Activated CD8-positive, alpha-beta memory T cell treated with anti-CD3 and anti-CD28 coated beads, Interleukin-2, amount 50 U/mL, for 24 hours (primary cell): Measurements from ENCODE around the gene STX8.
"Not testable (repeated sequence)": the region's sequence is repeated elsewhere in the genome, so short reads cannot be mapped to it uniquely, and the experiment has no call there.

Experiments used
- DNase-seq: peaks from one replicate; pipeline ENCODE4 v3.0.0-alpha.2; 2020; ENCODE audit errors: extremely low read depth

Gene STX8

DNA sequence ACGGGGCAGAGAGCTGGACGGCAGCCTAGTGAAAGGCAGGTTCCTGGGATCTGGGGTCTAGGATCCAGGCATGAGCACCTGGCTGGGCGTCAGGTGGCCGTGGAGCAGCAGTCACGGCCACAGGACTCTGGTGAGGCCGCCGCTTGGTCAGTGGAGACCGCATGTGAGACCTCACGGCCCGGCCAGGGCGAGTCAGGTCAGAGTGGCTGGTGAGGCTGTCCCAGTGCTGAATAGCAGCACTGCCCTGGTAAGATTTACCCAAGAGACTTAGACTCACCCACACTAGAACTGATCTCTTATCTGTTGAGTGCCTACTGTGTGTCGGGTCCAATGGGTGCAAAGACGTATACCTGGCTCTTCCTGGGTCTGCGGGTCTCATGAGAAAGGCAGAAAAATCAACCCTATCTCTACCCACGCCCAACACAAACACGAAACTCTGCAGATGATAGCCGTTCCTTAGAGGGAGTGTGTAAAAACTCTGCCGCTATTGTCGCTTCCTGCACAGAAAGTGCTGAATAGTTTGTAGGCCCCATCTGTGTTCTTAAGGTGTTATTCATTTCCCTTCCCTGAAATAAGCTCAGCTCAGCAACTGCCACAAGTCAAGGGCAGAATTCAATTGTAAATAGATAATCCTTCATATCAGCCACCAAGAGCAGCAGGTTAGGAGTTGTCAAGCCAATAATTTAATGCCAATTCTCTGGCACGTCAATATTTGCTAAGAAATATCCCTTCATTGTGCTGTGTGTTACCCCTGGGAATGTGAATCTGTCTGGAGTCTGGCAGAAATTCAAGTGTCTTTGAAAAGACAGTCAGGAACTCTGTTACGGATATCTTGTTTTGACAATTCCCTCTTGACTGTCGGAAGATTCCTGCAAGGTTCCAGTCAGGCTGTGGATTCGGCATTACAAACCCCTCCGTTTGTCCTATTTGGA, 314.3 kb downstream of the STX8 start:
- DNase-seq: no peak

DNA sequence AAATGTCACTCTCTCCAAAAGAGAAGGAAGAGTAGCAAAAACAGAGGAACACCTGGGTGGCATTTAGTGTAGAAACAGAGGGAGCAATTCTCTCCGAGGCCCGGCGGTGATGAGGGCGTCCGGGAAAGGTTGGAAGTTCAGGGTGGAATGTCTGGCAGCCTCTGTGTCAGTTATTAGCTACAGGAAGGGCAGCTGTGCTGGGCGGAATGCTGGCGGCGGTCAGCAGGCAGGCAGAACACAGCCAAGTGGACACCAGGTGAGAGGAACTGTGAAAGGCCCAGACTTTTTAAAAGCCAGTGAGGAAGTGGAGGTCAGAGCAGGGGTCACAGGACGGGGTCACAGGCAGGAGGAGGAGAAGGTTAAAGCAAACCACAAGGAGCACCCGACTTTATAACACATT, 316.2 kb downstream of the STX8 start:
- DNase-seq: no peak

DNA sequence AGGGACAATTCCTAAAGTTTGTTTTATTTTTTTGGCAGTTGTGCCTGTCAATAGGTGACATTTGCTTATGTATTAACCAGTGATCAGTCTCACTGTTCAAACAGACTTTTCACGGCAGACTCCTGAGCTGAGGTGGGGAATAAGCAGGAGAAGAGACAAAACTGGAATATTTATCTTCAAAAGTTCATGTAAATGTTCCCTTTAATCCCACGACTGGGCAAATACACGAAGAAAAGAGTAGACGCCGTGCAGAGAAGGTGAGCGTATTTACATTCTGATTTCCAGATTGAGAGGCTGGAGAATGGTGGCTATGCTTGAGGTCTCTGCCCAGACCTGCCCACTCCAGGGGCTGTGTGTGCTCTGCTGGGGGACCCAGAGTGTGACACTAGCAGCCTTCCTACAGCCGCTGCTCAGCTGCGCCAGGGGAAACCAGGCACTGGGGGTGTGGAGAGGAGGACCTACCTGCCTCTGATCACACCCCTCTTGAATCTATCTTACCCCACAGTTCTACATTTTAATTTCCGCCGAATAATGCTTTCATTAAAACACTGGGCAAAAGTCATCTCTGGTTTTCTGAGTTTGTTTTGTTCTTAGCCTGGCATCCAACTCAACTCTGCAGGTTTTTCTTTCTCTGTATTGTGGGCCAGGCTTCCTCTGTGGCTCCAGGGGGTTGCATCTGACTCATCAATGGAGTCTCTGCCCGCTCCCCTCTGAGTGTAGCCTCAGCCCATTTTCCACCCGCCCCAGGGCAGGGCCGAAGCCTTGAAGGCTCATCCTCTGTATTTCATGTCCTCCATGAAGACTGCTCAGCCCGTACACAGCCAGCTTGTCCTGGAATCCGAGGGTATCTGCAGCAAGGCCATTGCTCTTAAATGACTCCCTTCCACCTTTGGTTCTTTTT, 317.3 kb downstream of the STX8 start:
- no peak for DNase-seq

DNA sequence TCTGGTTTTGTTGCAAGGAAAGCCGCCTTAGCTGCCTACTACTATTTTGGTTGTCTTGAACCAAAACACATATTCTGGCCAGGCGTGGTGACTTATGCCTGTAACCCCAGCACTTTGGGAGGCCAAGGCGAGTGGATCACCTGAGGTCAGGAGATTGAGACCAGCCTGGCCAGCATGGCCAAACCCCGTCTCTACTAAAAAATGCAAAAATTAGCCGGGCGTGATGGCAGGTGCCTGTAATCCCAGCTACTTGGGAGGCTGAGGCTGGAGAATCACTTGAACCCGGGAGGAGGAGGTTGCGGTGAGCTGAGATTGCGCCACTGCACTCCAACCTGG, 318.0 kb downstream of the STX8 start:
- not testable (repeated sequence) for DNase-seq

DNA sequence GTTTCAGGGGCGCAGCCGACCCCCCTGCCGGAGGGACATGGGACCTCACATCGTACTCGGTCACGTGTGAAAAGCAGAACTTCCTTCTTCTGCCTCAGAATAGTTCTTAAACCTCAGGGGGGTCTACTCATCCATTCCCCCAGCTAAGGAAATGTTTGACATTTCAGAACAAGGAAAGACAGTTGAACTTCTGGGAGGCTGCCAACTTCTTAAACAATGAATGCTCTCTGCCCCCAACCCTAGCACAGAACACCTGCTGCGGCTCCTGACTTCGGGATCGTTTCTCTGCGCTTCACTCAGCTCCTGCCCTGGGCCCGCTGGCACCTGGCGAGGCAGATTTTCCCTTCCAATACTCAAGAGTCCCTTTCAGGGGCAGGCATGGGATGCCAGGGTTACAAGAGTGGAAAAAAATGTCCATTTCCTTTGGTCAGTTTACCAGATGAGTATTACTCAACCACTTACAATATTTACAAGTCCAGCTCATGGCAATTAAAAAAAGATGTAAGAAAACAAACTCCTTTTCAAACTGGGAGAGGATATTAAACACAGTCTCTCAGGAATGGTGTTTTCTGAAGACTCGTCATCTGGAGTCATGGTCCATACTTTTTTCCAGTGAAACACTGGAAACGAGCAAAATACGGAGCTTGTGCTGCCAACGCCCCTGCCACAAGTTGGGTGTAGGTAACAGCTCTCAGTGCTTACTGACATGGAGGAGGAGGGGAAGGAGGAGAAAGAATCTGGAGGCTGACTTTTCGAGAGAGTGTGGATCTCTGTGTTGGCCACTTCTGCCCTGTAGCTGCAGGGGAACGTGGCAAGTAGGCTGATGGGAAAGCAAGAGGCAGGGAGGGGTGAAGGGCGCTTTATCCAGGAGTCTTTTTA, 318.6 kb downstream of the STX8 start:
- DNase-seq: no peak

DNA sequence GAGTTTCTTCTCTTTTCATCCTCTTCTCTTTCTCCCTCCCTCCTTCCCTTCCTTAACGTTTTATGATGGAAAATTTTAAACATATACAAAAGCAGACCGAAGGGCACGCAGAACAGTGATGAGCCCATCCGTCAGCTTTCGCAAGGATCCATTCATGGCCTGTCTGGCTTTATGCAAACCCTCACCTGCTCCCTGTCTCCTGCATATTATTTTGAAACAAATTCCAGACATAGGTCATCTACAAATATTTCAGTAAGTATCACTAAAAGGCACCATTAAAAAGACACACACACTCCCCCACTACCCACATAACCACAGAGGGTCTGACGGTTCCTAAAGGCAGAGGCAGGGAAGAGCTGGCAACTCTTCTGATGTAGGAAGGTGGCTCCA, 319.3 kb downstream of the STX8 start:
- no peak for DNase-seq

DNA sequence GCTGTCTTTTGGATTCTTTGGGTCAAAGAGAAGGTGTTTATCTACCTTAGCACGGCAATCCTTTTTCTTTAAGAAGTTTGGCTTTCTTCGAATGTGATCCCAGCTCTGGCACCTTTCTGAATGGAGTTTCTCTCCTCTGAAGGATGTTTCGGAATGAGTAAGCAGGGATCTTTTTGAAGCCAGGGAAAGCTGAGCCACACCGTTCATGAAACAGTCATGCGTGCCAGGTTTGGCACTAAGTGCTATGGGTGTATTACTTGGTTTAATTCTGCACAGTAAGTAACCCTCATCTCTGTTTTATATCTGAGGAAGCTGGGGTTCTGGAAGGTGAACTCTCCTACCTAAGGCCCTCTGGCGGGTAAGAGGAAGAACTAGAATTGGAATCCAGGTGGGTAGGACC, 319.8 kb downstream of the STX8 start:
- no peak for DNase-seq

DNA sequence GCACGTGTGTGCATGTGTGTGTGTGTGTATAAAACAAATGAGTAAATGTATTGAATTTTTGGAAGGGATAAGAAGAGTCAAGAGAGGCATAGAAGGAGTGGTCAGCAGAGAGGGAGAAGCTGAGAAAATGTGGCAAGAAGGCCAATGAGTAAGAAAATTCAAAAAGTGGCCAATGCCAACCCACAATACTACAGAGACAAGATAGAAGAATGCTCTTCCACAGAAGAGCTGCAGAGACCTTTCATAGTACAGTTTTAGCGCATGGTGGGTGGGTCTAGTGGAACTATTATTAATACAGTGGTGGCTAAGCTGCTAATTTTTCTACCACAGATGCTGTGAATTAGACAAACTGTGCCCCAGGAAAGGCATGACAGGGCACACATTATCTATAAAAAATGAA, 320.8 kb downstream of the STX8 start:
- no peak for DNase-seq

DNA sequence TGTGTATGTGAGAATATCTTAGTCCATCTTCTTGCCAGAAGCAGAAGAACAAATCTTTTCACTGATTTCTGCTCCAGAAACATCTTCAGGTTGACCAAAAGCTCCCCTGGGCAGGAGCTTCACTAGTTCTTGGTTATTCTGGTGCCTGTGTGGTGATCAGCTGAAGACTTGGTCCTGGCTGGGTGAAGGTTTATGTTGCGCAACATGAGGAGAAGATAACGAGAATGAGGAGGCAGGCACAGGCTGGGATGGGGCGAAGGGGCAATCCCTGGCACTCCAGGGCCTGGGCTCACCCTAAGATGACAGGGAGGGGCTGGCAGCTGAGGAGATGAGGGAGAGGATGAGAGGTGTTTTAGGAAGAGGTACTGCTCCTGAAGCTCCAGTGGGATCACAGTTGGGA, 322.3 kb downstream of the STX8 start:
- no peak for DNase-seq

DNA sequence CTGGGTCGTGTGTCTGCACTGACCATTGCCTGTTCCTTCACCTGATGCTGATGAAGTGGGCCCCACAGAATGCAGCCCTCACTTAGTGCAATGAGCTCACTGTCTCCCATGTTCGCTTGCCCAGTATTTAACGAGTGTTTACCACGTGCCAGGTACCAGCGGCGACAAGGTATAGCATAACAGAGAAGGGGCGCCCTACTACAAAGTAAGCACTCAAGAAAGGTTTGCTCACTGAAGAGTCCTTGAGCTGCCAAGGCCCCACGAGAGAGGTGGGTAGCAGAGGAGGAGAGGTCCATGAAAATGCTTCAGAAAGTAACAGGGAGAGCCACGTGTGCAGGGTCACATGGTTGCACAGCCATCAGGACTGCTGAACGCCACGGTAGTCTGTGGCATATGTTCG, 324.3 kb downstream of the STX8 start:
- no peak for DNase-seq

DNA sequence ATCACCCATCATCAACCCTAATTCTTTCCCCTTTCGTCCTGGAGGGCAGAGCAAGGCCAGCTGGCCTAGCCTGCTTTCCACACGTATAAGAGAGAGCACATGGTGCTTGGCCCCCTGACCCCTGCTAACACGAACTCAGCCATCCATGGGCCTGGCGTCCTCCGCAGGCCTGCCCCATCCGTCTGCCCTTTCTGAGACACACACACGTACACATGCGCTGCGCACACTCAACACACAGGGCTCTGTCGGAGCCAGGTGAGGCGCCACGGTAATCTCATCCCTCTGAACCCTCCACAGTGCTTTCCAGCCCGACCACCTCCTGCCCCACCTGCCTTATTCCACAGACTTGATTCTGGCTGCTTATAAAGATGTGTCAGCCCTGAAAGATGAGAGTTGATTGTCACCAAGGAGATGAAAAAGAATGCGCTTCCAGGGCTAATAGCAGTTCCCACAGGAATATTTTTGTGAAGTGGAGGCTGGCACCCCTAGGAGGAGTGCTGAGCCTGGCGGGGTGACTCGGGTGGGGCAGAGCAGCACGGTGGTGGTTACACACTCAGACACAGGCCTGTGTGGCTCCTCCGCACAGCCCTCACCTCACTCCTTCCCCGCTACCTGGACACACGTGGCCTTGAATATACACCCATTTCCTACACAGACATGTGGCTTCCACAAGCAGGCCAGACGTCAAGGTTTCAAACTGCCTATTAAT, 326.2 kb downstream of the STX8 start:
- DNase-seq: no peak

DNA sequence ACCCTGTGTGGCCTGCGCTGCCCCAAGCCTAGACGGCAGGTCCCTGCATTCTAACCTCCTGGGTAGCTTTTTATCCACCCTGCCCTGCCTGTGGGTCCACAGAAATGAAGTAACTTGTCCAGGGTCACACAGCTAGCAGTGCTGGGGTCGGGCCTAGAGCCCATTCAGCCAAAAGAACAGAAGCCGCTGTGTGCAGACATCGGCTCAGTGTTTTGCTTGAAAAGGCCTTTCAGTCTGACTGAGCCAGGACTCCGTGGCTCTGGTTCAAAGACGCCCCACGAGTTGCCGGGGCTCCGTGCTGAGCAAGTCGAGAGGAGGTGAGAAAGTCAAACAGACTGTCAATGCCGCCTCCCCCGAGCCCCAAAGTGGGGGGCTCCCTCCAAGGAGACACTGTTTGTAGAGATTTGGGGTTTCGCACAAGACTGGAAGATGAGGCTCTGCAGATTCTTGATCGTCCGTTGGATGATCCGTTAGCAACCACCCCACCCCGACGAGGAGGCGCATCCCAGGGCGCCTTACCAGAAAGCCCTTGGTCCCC, 328.1 kb downstream of the STX8 start:
- DNase-seq: no peak

DNA sequence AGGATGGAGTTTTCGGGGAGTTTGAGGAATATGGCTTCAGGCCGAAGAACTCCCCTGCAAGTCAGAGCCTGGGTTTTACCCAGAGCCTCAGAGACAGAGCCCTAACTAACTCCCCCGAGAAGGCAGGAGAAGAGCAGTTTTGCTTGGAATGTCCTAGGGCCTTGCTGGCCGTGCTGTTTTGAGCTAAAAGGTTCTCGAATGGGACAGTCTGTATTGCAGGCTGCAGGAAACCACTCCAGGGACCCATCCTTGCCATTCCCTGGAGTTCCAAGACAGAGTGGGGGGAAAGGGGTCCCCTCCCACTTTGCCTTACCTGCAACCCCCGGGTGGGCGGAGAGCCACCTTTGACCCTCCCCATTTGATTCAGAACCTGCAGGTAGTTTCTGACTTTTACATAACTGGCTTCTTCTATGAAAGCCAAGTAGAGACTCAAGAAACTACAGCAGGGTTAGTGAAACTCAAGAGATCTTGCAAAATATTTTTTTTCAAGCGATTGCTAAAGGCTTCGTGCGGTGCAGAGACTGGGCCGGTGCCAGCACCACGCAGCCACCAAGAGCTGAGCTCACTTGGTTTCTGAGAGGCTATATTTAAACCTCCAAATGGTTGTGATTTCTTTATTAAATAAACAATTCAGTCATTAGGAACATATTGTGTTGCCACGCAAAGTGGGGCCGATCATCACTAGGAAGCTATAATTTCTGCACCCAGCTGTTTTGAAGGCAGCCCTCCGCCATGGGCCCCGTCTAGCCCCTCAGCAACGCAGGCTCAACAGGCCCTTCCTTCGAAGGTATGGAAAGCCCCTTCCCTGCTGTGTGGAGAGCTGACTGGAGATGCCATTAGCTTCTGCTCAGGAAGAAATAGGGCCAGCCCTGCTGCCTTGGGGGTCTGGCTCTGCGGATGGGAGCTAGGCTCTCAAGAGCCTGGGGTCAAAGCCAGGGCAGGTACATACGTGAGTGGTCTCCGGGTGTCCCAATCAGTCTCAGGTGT, 331.3 kb downstream of the STX8 start:
- DNase-seq: no peak

DNA sequence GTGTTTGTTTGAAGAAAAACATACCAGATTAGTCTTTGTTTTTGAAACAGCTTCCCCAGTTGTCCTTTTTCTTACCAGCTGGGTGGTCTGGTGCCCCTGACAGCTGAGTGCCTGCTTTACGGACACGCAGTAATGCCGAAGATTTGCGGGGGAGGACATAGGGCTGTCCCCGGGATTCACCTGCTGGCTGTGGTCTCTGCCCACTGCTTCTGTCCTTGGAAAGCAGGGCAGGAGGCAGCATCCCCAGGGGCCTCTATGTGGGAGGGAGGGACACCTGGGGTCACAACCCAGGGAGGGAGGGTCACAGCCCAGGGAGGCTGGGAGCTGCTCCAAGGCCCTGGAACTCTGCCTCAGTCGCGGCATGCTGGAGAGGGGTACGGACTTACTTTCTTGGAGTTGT, 332.6 kb downstream of the STX8 start:
- DNase-seq: no peak

DNA sequence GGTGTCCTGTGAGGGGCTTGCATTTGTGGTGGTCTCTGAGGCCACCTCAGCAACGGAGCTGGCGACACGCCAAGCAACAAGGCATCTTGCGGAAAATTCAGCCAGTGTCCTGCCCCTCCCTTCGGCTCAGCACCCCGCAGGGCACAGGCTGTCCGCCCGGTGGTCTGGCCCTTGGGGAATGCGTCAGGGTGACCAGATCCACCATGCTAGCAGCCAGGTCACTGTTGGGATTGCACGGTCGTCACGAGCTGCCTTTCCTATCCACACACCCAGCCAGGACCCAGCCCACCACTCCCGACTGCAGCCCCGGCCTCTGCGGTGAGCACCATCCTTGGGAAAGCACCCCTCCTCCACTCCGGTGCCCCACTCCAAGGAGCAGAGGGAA, 333.1 kb downstream of the STX8 start:
- DNase-seq: no peak

DNA sequence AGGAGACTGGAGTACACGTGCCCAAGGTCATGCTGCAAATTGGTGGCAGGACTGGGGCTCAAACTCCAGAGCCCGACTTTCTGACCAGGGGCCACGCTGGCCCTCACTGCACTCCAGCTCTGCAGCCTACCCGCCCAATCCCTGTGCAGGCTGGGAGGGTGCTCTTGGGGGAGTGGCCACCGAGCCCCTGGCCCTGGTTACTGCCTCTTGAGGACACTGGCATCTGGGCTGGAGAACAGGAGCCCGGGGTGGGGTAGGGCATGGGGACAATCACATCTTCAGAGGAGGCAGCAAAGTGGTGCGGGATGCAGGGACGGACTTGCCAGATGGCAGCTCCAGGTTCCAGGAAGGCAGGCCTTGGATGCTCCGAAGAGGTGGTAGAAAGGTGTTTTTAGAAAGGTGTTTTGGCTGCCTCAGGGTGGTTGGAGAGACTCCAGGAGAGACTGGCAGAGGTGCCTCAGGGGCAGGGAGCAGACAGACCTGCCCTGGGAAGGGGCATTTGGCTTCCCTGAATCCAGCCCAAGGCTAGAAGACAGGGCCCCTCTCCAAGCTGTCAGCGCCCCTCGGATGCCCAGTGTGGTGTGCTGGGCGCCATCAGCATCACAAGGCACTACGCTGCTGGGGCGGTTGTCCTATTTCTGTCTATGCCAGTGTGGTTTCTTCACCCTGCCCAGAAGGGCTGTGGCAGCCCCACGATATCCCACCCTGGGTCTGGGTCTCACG, 333.7 kb downstream of the STX8 start:
- no peak for DNase-seq

DNA sequence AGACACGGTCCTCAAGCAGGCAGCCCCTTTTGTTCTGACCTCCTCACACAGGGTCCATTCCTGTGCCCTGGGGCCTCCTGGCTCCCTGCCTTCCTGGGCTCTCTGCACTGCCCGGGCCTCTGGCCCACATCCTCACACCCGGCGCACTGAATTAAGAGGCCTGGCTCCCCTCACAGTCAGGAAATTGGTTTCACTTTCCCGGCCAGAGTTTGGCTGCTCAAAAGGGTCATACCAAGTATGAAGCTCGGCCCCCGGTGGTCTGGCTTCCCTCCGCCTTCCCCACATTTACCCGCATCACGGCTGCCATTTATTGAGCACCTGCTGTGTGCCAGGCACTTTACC, 334.3 kb downstream of the STX8 start:
- no peak for DNase-seq

DNA sequence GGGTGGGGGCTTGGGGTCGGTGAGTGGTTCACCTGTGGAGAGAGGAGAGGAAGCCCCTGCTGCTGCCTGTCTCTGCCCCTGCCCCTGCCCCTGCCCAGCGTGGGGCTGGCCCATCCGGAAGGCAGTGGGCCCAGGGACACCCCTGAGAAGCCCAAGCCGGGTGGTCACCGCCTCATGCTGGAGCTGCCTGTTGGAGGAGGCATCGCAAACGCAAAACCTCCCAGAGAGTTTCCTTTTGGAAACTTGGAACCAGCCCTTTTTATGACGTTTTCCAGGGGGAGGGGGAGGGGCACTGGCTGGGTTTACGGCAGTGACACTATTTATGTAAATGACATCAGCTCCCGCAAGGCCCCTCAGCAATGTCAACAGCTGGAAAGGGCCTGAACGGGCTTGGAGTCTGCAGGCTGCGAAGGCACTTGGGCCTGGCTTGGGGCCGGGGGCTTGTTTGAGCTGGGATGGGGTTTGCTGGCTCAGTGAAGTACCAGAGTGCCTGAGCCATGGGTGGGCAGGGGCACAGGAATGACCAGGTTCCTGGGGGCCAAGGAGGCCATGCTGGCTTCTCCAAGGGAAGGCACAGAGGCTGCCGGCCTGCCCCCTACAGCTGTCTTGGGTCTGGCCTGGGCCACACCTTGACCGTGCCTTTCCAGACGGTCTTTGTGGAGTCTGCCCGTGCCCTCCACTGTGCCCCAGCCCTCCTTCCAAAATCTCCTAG, 334.8 kb downstream of the STX8 start:
- no peak for DNase-seq
